GM12873 (cell line): ENCODE data around the gene RBM10.

Experiments
- TF ChIP-seq, protein P1 (sequence below): IDR thresholded peaks from 2 replicates; pipeline ENCODE4 v1.5.1; 2012; ENCODE audit warnings: low read depth, mild to moderate bottlenecking, moderate library complexity, low read length, control low read depth; ENCODE audit not compliant: insufficient read depth; ENCODE audit errors: missing control alignments

The RBM10 gene

DNA sequence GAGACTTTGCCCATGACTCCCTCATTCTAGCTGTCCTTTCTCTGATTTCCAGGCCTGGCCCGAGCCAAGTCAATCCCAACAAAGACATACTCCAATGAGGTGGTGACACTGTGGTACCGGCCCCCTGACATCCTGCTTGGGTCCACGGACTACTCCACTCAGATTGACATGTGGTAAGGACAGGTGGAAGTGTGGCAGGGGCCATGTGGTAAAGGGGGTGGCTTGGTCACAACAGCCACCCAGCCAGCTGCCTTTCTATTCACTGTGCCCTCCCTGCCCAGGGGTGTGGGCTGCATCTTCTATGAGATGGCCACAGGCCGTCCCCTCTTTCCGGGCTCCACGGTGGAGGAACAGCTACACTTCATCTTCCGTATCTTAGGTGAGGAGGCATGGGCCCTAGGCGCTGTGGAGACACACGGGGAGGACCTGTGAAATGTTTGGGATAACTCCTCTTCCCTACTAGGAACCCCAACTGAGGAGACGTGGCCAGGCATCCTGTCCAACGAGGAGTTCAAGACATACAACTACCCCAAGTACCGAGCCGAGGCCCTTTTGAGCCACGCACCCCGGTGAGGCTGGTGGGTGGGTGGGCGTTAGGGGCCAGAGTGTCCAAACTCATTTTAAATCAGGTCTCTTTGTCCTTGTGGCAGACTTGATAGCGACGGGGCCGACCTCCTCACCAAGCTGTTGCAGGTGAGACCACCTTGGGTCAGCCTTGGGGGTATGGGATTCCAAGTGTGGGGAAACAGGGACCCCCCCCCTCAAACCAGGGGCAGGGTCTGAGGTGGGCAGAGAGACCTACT lies 81.7 kb downstream of the RBM10 start:
- TF ChIP-seq, protein P1, sequence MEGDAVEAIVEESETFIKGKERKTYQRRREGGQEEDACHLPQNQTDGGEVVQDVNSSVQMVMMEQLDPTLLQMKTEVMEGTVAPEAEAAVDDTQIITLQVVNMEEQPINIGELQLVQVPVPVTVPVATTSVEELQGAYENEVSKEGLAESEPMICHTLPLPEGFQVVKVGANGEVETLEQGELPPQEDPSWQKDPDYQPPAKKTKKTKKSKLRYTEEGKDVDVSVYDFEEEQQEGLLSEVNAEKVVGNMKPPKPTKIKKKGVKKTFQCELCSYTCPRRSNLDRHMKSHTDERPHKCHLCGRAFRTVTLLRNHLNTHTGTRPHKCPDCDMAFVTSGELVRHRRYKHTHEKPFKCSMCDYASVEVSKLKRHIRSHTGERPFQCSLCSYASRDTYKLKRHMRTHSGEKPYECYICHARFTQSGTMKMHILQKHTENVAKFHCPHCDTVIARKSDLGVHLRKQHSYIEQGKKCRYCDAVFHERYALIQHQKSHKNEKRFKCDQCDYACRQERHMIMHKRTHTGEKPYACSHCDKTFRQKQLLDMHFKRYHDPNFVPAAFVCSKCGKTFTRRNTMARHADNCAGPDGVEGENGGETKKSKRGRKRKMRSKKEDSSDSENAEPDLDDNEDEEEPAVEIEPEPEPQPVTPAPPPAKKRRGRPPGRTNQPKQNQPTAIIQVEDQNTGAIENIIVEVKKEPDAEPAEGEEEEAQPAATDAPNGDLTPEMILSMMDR = no peak

DNA sequence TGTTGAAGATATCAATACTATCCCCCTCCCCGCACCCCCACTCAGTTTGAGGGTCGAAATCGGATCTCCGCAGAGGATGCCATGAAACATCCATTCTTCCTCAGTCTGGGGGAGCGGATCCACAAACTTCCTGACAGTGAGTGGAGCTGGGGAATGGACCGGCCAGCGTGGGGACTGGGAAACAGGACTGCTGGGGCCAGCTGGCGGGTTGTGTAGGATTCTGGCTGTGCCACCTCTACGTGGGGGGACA lies 82.2 kb downstream of the RBM10 start:
- TF ChIP-seq, protein P1 = no peak

DNA sequence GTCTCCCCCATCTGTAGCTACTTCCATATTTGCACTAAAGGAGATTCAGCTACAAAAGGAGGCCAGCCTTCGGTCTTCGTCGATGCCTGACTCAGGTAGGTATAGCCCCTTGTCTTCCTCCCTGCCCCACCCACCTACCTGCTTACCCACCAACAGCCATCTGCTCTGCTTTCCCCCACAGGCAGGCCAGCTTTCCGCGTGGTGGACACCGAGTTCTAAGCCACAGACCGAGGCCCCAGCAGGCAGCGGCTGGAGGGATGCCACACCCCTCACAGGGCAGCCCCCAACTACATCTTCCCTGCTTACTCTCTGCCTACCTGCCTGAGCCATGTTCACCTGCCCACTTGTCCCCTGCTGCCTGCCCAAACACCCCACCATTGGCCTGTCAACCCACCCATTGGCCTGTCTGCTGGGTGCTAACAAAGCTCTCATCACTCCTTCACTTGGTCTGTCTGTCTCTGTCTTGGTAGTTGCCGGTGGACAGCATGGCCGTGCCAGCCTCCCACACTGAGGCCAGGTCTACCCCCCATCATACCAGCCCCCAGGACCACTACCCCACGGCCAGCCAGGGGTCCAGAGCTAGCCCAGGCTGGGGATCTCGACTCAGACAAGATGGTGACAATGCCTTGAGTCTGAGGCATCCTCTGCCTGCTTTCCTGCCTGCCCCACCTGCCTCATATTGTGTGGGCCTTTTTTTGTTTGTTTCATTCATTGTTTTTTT lies 83.7 kb downstream of the RBM10 start:
- TF ChIP-seq, protein P1 = no peak

DNA sequence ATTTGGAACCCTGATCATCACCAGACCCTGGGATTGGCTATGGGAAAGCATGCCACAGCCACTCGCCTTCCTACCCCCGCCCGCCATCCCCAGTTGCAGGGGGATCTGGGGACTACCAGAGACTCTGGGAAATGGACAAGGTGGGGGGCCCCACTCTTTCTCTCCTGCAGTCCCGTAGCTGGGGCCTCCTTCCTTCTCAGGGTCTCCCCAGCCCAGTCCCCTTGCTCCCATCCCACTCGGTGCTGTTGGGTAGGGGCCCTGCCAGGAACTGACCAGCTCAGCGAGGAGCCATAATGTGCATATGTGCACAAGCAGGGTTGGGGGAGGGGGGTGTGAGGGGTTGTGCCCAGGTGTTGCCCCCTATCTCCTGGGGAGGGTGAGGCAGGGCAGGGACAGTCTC lies 84.4 kb downstream of the RBM10 start:
- TF ChIP-seq, protein P1 = no peak

DNA sequence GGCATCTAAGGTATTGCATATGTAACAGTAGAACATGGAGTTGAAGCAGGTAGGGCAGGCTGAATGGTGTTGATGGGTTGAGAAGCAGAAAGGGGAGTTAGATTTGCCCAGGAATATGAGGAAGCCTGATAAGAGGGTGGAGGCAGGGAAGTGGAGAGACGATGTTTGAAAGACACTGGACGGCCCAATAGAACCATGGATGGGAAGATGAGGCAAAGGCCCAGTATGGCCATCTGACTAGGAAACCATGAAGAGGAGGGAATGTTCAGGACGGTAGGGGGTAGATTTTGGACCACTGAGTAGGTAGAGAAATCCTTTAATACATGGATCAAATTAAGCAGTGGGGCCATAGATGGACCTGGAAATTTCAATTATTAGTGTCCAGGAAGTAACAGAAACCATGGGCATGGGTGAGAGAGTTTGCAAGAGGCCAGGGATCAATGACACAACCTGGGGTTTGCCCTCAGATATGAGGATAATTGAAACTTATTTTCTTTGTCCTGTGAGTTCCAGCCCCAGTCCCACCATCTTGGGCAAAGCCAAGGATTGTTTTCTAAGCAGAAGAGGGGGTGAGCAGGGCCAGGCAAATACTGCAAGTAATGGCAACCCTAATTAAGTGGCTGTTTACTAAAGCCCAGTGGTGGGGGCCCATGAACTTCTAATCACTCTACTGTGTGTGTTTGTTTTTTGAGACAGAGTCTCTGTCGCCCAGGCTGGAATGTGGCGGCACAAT lies 85.3 kb downstream of the RBM10 start:
- TF ChIP-seq, protein P1 = no peak

DNA sequence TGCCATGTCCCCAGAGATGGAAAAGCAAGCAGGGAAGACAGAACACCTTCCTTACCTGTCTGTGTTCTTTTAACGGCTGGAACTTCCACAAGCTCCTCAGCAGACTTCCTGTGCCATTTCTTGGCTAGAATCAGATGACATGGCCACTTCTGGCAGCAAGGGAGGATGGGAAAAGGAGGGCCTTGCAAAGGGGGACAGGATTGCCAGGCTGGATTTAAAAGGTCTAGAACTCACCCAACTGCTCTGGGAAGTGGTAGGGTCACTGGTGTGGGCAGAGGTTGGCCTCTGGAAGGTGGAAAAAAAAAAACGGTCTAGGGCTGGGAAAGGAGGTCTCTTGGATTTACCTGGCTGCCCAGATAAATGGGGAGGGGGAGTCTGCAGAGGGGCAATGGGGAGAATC lies 86.1 kb downstream of the RBM10 start:
- TF ChIP-seq, protein P1 = no peak

DNA sequence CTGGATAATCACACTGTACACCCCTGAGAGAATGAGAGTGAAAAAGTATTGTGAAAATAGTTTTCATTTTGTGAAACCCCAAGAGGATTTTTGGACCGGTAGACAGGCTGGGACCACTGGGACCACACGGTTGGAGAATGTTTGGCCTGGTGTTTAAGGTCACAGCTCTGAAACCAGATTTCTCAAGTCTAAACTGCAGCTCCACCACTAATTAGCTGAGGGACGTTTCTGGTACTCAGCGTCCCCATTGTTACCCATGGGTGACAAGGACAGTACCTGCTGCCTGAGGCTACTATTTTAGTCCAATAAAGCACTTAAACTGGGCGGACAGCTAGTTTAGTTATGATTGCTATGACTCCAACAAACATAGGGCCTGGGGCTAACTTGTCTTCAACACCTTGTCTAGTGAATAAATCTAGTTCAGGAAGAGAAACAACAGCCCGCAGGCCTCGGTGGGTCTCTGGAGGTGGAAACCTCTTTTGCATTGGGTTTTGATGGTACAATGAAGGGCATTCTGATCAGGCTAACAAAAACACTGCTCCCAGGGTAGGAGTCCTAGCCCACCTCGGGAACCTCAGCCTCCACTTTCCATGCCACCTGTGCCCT lies 87.3 kb downstream of the RBM10 start:
- TF ChIP-seq, protein P1 = no peak
